Activated T-cell treated with anti-CD3 and anti-CD28 coated beads, Interleukin-2, amount 50 U/mL, for 24 hours (primary cell): ENCODE results near the gene SLC2A4RG.

Source experiments
- DNase-seq: peaks from one replicate; pipeline ENCODE4 v3.0.0-alpha.2; 2020
- H3K27ac Mint-ChIP-seq: 2 replicates; pipeline ENCODE4 v1.8.0; 2020; ENCODE audit warnings: mild to moderate bottlenecking, mixed read lengths
- H3K27me3 Mint-ChIP-seq: 2 replicates; pipeline ENCODE4 v1.8.0; 2020; ENCODE audit warnings: mixed read lengths
- H3K36me3 Mint-ChIP-seq: 2 replicates; pipeline ENCODE4 v1.8.0; 2020; ENCODE audit warnings: low read depth, mixed read lengths
- H3K4me1 Mint-ChIP-seq: 2 replicates; pipeline ENCODE4 v1.8.0; 2020; ENCODE audit warnings: low read depth, mixed read lengths
- H3K4me3 Mint-ChIP-seq: 2 replicates; pipeline ENCODE4 v1.8.0; 2020; ENCODE audit warnings: mild to moderate bottlenecking, moderate library complexity, mixed read lengths
- H3K9me3 Mint-ChIP-seq: 2 replicates; pipeline ENCODE4 v1.8.0; 2020; ENCODE audit warnings: mixed read lengths

The SLC2A4RG gene

DNA sequence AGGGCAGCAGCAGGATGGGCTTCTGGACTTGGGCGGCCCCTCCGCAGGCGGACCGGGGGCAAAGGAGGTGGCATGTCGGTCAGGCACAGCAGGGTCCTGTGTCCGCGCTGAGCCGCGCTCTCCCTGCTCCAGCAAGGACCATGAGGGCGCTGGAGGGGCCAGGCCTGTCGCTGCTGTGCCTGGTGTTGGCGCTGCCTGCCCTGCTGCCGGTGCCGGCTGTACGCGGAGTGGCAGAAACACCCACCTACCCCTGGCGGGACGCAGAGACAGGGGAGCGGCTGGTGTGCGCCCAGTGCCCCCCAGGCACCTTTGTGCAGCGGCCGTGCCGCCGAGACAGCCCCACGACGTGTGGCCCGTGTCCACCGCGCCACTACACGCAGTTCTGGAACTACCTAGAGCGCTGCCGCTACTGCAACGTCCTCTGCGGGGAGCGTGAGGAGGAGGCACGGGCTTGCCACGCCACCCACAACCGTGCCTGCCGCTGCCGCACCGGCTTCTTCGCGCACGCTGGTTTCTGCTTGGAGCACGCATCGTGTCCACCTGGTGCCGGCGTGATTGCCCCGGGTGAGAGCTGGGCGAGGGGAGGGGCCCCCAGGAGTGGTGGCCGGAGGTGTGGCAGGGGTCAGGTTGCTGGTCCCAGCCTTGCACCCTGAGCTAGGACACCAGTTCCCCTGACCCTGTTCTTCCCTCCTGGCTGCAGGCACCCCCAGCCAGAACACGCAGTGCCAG lies 42.8 kb upstream of the SLC2A4RG start, which contains the start of gene TNFRSF6B:
Gene TNFRSF6B (plus strand): TSS at position 25 of the 729 bp plus-strand sequence. CDS start 116 bp downstream, at position 141.
- DNase-seq = peak; percentile 65

DNA sequence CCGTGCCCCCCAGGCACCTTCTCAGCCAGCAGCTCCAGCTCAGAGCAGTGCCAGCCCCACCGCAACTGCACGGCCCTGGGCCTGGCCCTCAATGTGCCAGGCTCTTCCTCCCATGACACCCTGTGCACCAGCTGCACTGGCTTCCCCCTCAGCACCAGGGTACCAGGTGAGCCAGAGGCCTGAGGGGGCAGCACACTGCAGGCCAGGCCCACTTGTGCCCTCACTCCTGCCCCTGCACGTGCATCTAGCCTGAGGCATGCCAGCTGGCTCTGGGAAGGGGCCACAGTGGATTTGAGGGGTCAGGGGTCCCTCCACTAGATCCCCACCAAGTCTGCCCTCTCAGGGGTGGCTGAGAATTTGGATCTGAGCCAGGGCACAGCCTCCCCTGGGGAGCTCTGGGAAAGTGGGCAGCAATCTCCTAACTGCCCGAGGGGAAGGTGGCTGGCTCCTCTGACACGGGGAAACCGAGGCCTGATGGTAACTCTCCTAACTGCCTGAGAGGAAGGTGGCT lies 42.2 kb upstream of the SLC2A4RG start:
- Mint-ChIP-seq H3K9me3 (no peaks in the 10 kb centered on the region), H3K4me3 (no peak overlapping the region), H3K27ac (peak overlapping the region; percentile 73), H3K36me3 (peaks cover 57% of the 10 kb centered on the region), H3K27me3 (no peaks in the 10 kb centered on the region), H3K4me1 (peaks cover 49% of the 10 kb centered on the region)
- peak; percentile 53 for DNase-seq

More for the DNA sequence above, 42.8 kb upstream of the SLC2A4RG start, which contains the start of gene TNFRSF6B:
- H3K27me3 Mint-ChIP-seq = no peaks in the 10 kb centered on the region
- no peaks in the 10 kb centered on the region for H3K9me3 Mint-ChIP-seq
- H3K36me3 Mint-ChIP-seq = peaks cover 56% of the 10 kb centered on the region
- H3K4me1 Mint-ChIP-seq = peaks cover 45% of the 10 kb centered on the region
- H3K4me3 Mint-ChIP-seq = no peak within 1 kb of the TSS
- peak within 1 kb of the TSS; percentile 73 for H3K27ac Mint-ChIP-seq

DNA sequence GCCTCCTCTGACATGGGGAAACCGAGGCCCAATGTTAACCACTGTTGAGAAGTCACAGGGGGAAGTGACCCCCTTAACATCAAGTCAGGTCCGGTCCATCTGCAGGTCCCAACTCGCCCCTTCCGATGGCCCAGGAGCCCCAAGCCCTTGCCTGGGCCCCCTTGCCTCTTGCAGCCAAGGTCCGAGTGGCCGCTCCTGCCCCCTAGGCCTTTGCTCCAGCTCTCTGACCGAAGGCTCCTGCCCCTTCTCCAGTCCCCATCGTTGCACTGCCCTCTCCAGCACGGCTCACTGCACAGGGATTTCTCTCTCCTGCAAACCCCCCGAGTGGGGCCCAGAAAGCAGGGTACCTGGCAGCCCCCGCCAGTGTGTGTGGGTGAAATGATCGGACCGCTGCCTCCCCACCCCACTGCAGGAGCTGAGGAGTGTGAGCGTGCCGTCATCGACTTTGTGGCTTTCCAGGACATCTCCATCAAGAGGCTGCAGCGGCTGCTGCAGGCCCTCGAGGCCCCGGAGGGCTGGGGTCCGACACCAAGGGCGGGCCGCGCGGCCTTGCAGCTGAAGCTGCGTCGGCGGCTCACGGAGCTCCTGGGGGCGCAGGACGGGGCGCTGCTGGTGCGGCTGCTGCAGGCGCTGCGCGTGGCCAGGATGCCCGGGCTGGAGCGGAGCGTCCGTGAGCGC lies 41.6 kb upstream of the SLC2A4RG start:
- DNase-seq = no peak
- Mint-ChIP-seq H3K4me1 (peaks cover 49% of the 10 kb centered on the region), H3K27ac (peak overlapping the region; percentile 73), H3K4me3 (no peak overlapping the region), H3K36me3 (peaks cover 56% of the 10 kb centered on the region), H3K9me3 (no peaks in the 10 kb centered on the region), H3K27me3 (no peaks in the 10 kb centered on the region)

DNA sequence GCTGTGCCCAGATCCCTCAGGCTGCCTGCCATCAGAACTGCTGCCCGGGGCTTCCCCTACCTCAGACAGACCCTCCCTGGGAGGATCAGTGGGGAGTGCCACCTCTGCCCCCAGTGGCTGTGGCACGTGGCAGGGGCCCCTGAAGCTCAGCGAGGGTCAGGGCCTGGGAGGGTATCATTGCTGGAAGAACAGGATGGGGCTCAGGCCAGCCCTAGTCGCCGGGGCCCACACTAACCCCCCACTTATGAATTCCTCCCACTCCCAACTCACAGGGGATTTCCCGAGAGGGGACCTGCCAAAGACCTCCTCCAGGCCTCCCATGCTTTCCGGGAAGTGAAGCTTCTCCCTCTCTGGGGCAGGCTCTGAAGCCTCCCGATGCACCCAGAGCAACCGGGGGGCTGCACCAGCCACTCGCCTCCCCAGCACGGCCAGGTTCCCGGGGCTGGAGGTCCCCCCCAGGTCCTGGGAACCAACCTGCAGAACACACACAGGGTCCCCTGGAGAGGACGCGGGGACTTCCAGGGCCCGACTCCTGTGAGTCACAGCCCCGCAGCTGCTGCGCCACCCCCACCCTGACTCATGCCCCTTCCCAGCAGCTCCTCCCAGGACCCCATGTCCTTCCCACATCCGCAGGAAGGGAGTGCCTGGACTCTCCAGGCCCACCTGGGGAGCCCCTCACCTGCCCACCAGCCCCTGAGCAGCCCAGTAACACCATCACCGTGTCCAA lies 40.7 kb upstream of the SLC2A4RG start:
- Mint-ChIP-seq H3K9me3 (no peaks in the 10 kb centered on the region), H3K27ac (peak overlapping the region; percentile 91), H3K36me3 (peaks cover 59% of the 10 kb centered on the region), H3K4me3 (peak overlapping the region; percentile 27), H3K4me1 (peaks cover 46% of the 10 kb centered on the region), H3K27me3 (no peaks in the 10 kb centered on the region)
- DNase-seq = peak; percentile 76

DNA sequence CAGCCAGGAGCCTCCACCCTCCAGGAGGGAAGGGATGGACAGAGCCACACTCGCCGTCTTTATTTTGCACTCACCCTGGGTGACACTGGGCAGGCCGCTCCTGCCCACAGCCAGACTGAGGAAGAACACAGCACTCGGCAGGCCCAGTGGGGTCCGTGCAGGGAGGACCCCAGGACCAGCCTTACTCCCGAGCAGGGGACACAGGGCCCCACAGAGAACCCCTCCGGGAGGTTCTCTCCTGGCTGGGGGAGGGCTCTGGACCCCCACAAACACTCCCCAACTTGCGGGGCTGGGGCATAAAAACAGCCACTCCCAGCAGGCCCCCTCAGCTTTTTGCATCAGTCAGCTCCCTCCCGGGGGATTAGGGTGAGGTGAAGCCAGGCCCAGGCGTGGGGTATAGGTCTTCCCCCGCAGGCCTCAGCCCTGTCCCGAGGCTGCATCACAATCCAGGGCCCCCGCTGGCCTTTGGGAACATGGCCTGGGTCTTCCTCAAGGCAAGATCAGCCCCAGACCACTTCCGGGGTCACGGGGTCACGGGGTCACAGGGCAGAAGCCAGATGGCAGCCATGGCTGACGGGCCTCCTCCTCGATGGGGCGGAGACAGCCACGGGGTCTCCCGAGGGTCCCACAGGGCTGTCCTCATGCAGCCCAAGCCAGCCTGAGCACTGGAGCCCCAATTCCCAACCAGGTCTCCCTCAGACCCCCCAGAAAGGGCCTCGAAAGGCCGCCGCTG lies 39.9 kb upstream of the SLC2A4RG start:
- H3K27ac Mint-ChIP-seq = peak overlapping the region; percentile 91

DNA sequence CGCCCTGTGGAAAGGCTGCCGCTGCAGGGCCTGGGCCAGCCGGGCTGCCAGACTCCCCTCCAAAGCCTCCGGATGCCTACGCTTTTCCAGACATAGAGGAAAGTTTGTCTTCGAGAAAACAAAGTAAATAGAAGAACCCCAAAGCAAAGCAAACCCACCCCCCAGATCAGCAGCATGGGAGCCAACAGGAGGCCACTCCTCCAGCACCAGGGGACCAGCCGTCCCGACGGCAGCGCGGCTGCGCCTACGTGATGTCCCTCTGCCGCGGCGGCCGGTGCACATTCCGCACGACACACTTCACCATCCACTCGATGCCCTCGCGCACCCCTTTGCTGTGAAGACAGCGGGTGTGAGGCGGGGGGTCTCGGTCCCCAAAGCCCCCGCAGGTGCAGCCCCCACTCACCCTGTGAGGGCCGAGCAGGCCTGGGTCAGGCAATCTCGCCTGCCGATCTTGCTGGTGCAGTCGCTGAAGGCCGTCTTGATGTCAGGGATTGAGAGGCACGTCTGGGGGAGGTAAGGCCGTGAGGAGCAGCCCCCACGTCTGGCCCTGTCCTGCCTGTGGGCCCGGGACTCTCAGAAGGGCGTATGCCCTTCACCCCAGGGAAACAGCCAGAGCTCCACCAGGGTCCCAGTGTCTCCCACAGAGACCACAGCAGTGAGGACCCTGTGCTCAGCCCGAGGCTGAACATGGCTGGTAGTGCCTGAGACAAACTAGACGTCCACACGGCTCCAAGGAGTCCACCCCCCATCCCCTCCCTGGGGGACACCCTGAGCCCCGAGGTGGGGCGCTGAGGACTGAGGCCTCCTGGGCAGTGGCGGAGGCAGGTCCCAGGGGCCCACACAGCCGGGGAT lies 39.2 kb upstream of the SLC2A4RG start:
- DNase-seq = no peak
- Mint-ChIP-seq H3K4me3 (no peak overlapping the region), H3K9me3 (no peaks in the 10 kb centered on the region)

More for the DNA sequence above, 39.9 kb upstream of the SLC2A4RG start:
- DNase-seq = no peak
- H3K4me3 Mint-ChIP-seq = peak overlapping the region; percentile 27
- H3K36me3 Mint-ChIP-seq = peaks cover 59% of the 10 kb centered on the region
- H3K9me3 Mint-ChIP-seq = no peaks in the 10 kb centered on the region
- no peaks in the 10 kb centered on the region for H3K27me3 Mint-ChIP-seq
- peaks cover 46% of the 10 kb centered on the region for H3K4me1 Mint-ChIP-seq

DNA sequence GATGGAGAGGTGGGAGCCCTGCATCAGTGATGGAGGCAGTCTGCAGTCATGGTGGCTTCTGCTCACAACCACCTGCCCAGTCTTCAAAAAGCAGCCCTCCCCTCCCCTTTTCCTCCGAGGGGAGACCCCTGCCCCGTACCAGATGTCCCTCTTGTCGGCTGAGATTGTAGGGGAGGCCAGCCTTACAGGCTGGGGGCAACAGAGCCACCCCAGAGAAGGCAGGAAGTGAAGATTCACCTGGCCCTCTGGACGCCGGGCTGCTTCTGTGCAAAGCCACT lies 38.6 kb upstream of the SLC2A4RG start:
- peak overlapping the region; percentile 57 for H3K27ac Mint-ChIP-seq
- peaks cover 61% of the 10 kb centered on the region for H3K36me3 Mint-ChIP-seq
- H3K27me3 Mint-ChIP-seq = no peaks in the 10 kb centered on the region
- DNase-seq = no peak
- H3K4me1 Mint-ChIP-seq = peaks cover 50% of the 10 kb centered on the region
- H3K9me3 Mint-ChIP-seq = no peaks in the 10 kb centered on the region
- no peak overlapping the region for H3K4me3 Mint-ChIP-seq

More for the DNA sequence above, 39.2 kb upstream of the SLC2A4RG start:
- H3K27me3 Mint-ChIP-seq = no peaks in the 10 kb centered on the region
- H3K27ac Mint-ChIP-seq = peak overlapping the region; percentile 72
- H3K4me1 Mint-ChIP-seq = peaks cover 47% of the 10 kb centered on the region
- H3K36me3 Mint-ChIP-seq = peaks cover 59% of the 10 kb centered on the region

DNA sequence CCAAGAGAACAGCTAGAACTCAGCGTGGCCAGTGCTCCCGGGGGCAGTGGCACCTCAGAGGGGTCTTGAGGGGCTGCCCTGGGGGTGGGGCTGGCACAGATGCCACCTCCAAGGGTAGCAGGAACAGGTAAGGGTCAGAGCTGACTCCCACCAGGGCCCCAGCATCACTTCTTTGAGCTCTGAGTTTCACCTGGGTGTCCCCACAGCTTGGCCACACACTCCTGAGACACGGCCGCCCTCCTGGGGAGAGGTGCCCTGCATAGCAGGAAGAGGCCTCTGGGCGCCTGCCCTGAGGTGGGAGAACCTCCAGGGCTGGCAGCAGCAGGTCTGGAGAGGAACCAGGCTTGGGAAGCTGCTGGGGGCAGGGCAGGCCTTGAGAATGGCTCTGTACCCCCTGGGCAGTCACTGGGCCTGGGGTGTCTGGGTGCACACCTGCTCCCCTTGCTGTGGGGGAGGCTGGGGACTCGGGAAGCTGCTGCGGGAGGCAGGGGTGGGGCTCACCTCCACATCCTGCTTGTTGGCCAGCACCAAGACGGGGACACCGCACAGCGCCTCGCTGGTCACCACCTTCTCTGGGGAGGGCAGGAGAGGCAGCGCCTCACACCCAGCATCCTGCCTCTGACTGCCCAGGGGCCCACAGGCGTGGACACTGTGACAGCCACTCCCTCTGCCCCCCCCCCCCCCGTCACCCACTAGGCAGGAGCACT lies 38.1 kb upstream of the SLC2A4RG start:
- H3K9me3 Mint-ChIP-seq = no peaks in the 10 kb centered on the region
- peaks cover 62% of the 10 kb centered on the region for H3K36me3 Mint-ChIP-seq
- no peak overlapping the region for H3K4me3 Mint-ChIP-seq
- H3K4me1 Mint-ChIP-seq = peaks cover 52% of the 10 kb centered on the region
- DNase-seq = no peak
- peak overlapping the region; percentile 57 for H3K27ac Mint-ChIP-seq
- no peaks in the 10 kb centered on the region for H3K27me3 Mint-ChIP-seq

DNA sequence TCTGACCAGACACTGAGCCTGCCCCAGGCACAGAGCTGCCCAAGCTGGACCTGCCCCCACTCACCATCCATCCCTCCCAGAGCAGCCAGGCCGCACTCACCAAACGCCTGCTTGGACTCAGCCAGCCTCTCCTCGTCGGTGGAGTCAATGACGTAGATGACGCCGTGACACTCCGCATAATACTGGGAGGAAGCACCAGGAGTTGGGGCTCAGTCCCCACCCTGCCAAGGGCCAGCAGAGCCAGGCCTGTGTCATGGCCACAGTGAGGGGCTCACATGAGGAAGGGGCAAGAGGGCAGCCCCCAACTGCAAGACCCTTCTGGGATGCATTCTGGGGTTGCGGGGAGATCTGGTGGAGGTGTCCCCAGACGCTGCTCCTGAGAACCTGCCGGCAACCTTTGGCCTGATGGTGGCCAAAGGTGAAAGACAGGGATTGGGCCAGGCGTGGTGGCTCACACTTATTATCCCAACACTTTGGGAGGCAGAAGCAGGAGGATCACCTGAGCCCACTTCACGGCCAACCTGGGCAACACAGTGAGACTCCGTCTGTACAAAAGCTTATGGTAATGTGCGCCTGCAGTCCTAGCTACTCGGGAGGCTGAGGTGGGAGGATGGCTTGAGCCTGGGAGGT lies 37.4 kb upstream of the SLC2A4RG start:
- peak overlapping the region; percentile 69 for H3K27ac Mint-ChIP-seq

DNA sequence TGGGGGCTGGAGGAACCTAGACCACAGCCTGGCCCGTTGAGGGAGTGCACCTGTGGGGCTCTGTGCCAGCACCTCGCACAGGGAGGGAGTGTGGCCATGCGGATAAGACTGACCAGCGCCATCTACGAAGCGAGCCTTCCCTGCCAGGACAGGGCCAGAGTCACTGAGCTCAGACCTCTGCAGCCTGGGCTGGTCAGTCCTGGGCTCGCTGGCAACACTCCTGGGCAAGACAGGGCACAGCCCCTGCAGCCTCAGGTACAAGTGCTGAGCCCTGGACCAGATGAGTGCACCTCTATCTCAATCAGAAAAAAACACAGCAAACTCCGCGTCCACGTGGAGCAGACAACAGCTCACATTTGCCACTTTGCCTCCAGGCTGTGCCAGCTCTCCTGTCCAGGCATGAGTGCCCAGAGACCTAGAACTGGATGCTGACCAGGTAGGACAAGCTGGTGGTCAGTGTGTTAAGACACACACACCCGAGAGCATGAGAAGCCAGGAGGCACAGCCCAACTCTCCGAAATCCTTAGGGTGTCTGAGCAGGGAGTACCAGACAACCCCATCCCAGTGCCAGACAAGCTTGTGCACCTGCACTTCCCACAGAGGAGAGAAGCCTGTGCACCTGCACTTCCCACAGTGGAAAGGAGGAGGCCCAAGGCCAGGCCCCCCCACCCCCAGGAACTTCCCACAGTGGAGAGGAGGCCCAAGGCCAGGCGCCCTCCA lies 36.7 kb upstream of the SLC2A4RG start:
- Mint-ChIP-seq H3K27ac (peak overlapping the region; percentile 69), H3K27me3 (no peaks in the 10 kb centered on the region), H3K4me1 (peaks cover 43% of the 10 kb centered on the region), H3K4me3 (no peak overlapping the region), H3K36me3 (peaks cover 66% of the 10 kb centered on the region), H3K9me3 (no peaks in the 10 kb centered on the region)
- no peak for DNase-seq

More for the DNA sequence above, 37.4 kb upstream of the SLC2A4RG start:
- H3K9me3 Mint-ChIP-seq = no peaks in the 10 kb centered on the region
- no peaks in the 10 kb centered on the region for H3K27me3 Mint-ChIP-seq
- H3K4me3 Mint-ChIP-seq = no peak overlapping the region
- peaks cover 50% of the 10 kb centered on the region for H3K4me1 Mint-ChIP-seq
- DNase-seq = no peak
- H3K36me3 Mint-ChIP-seq = peaks cover 69% of the 10 kb centered on the region

DNA sequence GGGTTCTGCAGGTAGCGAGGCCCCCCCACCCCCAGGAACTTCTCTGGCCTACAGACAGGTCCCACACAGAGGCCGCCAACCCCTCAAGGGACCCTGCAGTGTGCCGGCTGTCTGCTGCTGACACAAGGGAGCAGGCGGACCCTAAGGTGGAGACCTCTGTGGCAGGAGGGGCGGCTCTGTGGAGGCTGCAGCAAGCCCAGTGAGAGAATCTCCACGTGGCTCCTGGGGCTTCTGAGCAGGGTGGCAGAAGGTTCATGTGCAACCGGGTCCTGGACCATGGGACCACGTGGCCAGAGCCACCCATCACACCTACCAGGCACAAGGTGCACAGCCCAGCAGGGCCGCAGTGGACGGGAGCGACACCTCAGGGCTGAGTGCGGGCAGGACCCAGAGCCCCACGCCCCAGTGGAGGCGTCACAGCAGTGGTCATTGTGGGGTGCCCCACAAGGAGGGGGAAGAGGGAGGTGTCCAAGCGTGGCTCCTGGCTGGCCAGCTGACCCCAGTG lies 36.1 kb upstream of the SLC2A4RG start:
- Mint-ChIP-seq H3K36me3 (peaks cover 68% of the 10 kb centered on the region), H3K27me3 (no peaks in the 10 kb centered on the region), H3K4me3 (no peak overlapping the region), H3K27ac (no peak overlapping the region), H3K4me1 (peaks cover 41% of the 10 kb centered on the region), H3K9me3 (no peaks in the 10 kb centered on the region)
- DNase-seq = peak; percentile 32
